HCT116 (cell line): Measurements from ENCODE around the gene TRIM65. TPM values are rescaled to one million over a fixed set of nuclear protein-coding genes. Genes with fewer than 3 reads are reported as not detected.
"Not testable (repeated sequence)": the region's sequence is repeated elsewhere in the genome, so short reads cannot be mapped to it uniquely, and the experiment has no call there.

ENCODE experiments used
- ATAC-seq: fragments of 200-7000 bp; cut with Tn5 transposase; 2 replicates; pipeline ENCODE4 v1.9.1; 2020; ENCODE audit warnings: mild to moderate bottlenecking, moderate library complexity
- BruUV-seq: library from RNA; stranded (reverse); fragments of 400-500 nt; replicated peaks from 2 replicates; lab custom pipeline; 2021; lab: Mats Ljungman, UMichigan
- CTCF ChIA-PET: fragments of 300-600 bp; sonication (Branson Sonifier 250); formaldehyde crosslinking; loops from one replicate; lab custom pipeline; 2021; ENCODE audit warnings: antibody characterized with exemption; lab: Charles Lee
- POLR2A ChIA-PET: fragments of 300-600, 350-600 bp; sonication (Branson Sonifier 250); formaldehyde crosslinking; loops from one replicate; lab custom pipeline; 2021; ENCODE audit warnings: antibody characterized with exemption; lab: Charles Lee
- RAD21 ChIA-PET, 2 experiments: fragments of 300-600 bp; sonication (Branson Sonifier 250); formaldehyde crosslinking; loops; one replicate each; lab custom pipeline; 2023; ENCODE audit warnings: low total read pairs in 2 of 2; ENCODE audit not compliant: uncharacterized antibody in 2 of 2, unreplicated experiment in 2 of 2, low non-redundant PET in 1 of 2; lab: Charles Lee
- DNase-seq: peaks from one replicate; pipeline ENCODE4 v3.0.0-alpha.2; 2010; ENCODE audit warnings: low read depth, low spot score
- H2AFZ ChIP-seq: fragments of 200-600 bp; shearing (Covaris generic), sonication (generic); 2 replicates; pipeline ENCODE4 v1.6.1; 2017; ENCODE audit warnings: low read depth, mixed run types, mixed read lengths, antibody characterized with exemption, low read length; ENCODE audit not compliant: poor library complexity, severe bottlenecking
- H3K27ac ChIP-seq: 2 replicates; pipeline ENCODE4 v1.5.1; 2012; ENCODE audit warnings: low read depth, low read length
- H3K27me3 ChIP-seq: fragments of 200-600 bp; sonication (generic); 2 replicates; pipeline ENCODE4 v1.6.1; 2016; ENCODE audit warnings: mixed run types, low read length, mixed read lengths; ENCODE audit not compliant: insufficient read depth
- H3K36me3 ChIP-seq, 2 experiments: fragments of 200-500 bp in 1 of 2; fragments of 200-600 bp in 1 of 2; sonication (Bioruptor generic) in 1 of 2; sonication (generic) in 1 of 2; 2 replicates each; pipeline versions ENCODE4 v1.5.1 to v1.6.1; 2014 to 2016; ENCODE audit warnings: low read length in 2 of 2, inconsistent platforms in 1 of 2, mixed read lengths in 1 of 2, mixed run types in 1 of 2; ENCODE audit not compliant: insufficient read depth in 2 of 2, control insufficient read depth in 1 of 2
- H3K4me1 ChIP-seq, 2 experiments: fragments of 200-600 bp in 1 of 2; sonication (generic) in 1 of 2; 2 replicates each; pipeline versions ENCODE4 v1.5.1 to v1.6.1; 2012 to 2017; ENCODE audit warnings: low read length in 2 of 2, inconsistent platforms in 1 of 2, mild to moderate bottlenecking in 1 of 2, mixed read lengths in 1 of 2, mixed run types in 1 of 2, moderate library complexity in 1 of 2; ENCODE audit not compliant: insufficient read depth in 2 of 2, control insufficient read depth in 1 of 2
- H3K4me2 ChIP-seq: fragments of 200-600 bp; sonication (generic); 2 replicates; pipeline ENCODE4 v1.6.1; 2017; ENCODE audit warnings: mixed run types, low read length, mixed read lengths
- H3K4me3 ChIP-seq, 2 experiments: fragments of 200-600 bp in 1 of 2; sonication (generic) in 1 of 2; replicated peaks in 1 of 2; 2 replicates each; pipeline ENCODE4 v1.5.1; 2011 to 2016; ENCODE audit warnings: low read length in 2 of 2, control low read depth in 1 of 2, low read depth in 1 of 2, mild to moderate bottlenecking in 1 of 2, mixed read lengths in 1 of 2, mixed run types in 1 of 2
- H3K79me2 ChIP-seq: fragments of 200-600 bp; sonication (generic); 2 replicates; pipeline ENCODE4 v1.6.1; 2017; ENCODE audit warnings: mild to moderate bottlenecking, mixed run types, low read length, moderate library complexity, mixed read lengths; ENCODE audit not compliant: insufficient read depth
- H3K9ac ChIP-seq: fragments of 200-600 bp; sonication (generic); 2 replicates; pipeline ENCODE4 v1.6.1; 2016; ENCODE audit warnings: low read length, mixed read lengths
- H3K9me2 ChIP-seq: fragments of 200-600 bp; sonication (generic), shearing (Covaris generic); 2 replicates; pipeline ENCODE4 v1.6.1; 2017; ENCODE audit warnings: mixed run types, mild to moderate bottlenecking, moderate library complexity; ENCODE audit not compliant: insufficient read depth
- H3K9me3 ChIP-seq, 2 experiments: fragments of 200-500 bp in 1 of 2; fragments of 200-600 bp in 1 of 2; sonication (Bioruptor generic) in 1 of 2; sonication (generic) in 1 of 2; 2 replicates each; pipeline ENCODE4 v1.6.1; 2014 to 2017; ENCODE audit warnings: low read length in 2 of 2, mixed read lengths in 2 of 2, inconsistent platforms in 1 of 2, low read depth in 1 of 2, mild to moderate bottlenecking in 1 of 2, mixed run types in 1 of 2, moderate library complexity in 1 of 2; ENCODE audit not compliant: control insufficient read depth in 1 of 2, insufficient read depth in 1 of 2
- H4K20me1 ChIP-seq: fragments of 200-600 bp; sonication (generic), shearing (Covaris generic); 2 replicates; pipeline ENCODE4 v1.6.1; 2017; ENCODE audit warnings: mixed run types, mild to moderate bottlenecking, moderate library complexity; ENCODE audit not compliant: insufficient read depth
- CEBPB ChIP-seq: IDR thresholded peaks from 2 replicates; pipeline ENCODE4 v1.6.1; 2012; ENCODE audit warnings: low read depth
- EGR1 ChIP-seq: IDR thresholded peaks from 2 replicates; pipeline ENCODE4 v1.6.1; 2012; ENCODE audit warnings: low read depth
- ELF1 ChIP-seq: IDR thresholded peaks from 2 replicates; pipeline ENCODE4 v1.6.1; 2012; ENCODE audit warnings: low read depth, borderline replicate concordance
- POLR2A ChIP-seq: IDR thresholded peaks from 2 replicates; pipeline ENCODE4 v1.7.0; 2011; ENCODE audit warnings: borderline replicate concordance; ENCODE audit not compliant: insufficient read depth, insufficient read length; ENCODE audit errors: extremely low read depth
- RAD21 ChIP-seq: IDR thresholded peaks from 2 replicates; pipeline ENCODE4 v1.6.1; 2012; ENCODE audit warnings: low read depth, mild to moderate bottlenecking
- SP1 ChIP-seq: IDR thresholded peaks from 2 replicates; pipeline ENCODE4 v1.6.1; 2012; ENCODE audit warnings: low read depth
- YY1 ChIP-seq: IDR thresholded peaks from 2 replicates; pipeline ENCODE4 v1.6.1; 2011; ENCODE audit warnings: low read length, low read depth, moderate library complexity, mild to moderate bottlenecking; ENCODE audit not compliant: insufficient replicate concordance; ENCODE audit errors: extremely low read depth
- intact Hi-C: fragments of 100-400 bp; cut with micrococcal nuclease; formaldehyde crosslinking; loops from 2 replicates; pipeline ENCODE4 v1.10.0; 2022
- total RNA-seq: library from RNA; stranded (reverse); gene quantifications from one replicate; pipeline ENCODE4 v1.2.1, GENCODE V29; 2021; ENCODE audit not compliant: unreplicated experiment
- TF ChIP-seq, protein P1 (sequence below): IDR thresholded peaks from 2 replicates; pipeline ENCODE4 v1.6.1; 2012
- TF ChIP-seq, protein P2 (sequence below): IDR thresholded peaks from 2 replicates; pipeline ENCODE4 v1.6.1; 2012
- TF ChIP-seq, protein P3 (sequence below), 3 experiments: fragments of 200-600 bp in 1 of 3; sonication (generic) in 1 of 3; IDR thresholded peaks in 2 of 3; conservative IDR thresholded peaks in 1 of 3; 2 replicates each; pipeline ENCODE4 v1.5.1; 2012 to 2017; ENCODE audit warnings: low read depth in 2 of 3, low read length in 2 of 3, antibody characterized with exemption in 1 of 3, borderline replicate concordance in 1 of 3, control low read depth in 1 of 3, mild to moderate bottlenecking in 1 of 3, mixed read lengths in 1 of 3, mixed run types in 1 of 3, moderate library complexity in 1 of 3; ENCODE audit not compliant: insufficient read depth in 1 of 3
- TF ChIP-seq, protein P4 (sequence below): IDR thresholded peaks from 2 replicates; pipeline ENCODE4 v1.6.1; 2012; ENCODE audit warnings: low read depth

The TRIM65 gene
- total RNA-seq, 1 experiment from 2014 or later = 53.0 TPM

DNA sequence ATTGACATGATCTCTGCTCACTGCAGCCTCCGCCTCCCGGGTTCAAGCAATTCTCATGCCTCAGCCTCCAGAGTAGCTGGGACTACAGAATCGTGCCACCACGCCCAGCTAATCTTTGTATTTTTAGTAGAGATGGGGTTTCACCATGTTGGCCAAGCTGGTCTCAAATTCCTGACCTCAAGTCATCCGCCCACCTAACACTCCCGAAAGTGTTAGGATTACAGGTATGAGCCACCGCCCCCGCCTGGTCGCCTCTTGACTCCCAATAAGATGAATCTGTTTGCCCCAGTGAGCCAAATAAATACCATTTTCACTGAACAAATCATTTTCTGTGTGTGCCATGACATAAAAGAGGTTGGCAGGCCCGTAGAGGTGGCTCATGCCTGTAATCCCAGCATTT is 37.4 kb downstream of the TRIM65 start:
- CTCF ChIA-PET = interaction anchor here (0.8 to 4.9 kb wide), 5 partner anchors 12 to 46 kb away, joined by 3 to 52 read pairs (median 5); no protein-coding TSS in a partner anchor
- RAD21 ChIA-PET = not testable (repeated sequence)
- peak overlapping the region; percentile 17; the same call in 1 of the 2 replicates for H3K4me2 ChIP-seq

DNA sequence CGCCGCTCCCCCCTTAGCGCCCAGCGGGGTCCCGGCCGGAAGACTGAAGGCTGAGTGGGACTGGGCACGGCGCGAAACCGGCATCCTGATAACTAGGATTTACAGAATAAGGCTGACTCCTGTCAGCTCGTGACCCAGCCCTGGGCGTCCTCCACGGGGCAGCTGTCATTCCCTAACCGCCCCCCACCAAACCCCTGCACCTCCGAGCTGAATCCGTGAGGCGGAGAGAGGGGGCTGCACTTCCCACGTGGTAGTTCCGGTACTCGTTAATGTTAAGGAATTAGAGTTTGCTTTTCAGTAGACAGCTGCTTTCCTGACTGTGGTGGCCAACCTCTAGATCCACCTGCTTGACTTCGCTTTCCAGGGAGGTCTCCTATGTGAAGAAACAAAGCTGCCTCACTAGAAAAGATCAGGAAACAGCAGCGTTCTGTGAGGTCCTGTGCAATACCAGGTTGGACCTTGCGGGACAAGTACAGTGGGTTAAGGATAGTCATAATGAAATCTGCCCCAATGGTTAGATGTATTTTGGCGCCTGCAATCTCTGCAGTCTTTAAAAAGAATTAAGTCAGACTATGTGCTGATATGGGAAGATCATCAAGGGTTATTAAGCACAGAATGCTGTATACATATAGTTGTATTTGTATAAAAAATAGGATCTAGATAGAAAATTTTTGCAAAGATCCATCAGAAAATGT is 40.5 kb downstream of the TRIM65 start:
- no peaks in the 10 kb centered on the region for H3K27me3 ChIP-seq
- no peaks in the 10 kb centered on the region for H3K9me2 ChIP-seq
- H3K36me3 ChIP-seq = peaks cover under 1 to 4% of the 10 kb centered on the region in 2 experiments; a peak in 2 of 4 replicates
- TSS peak; percentile 88 for BruUV-seq
- ATAC-seq = peak; percentile 3; the same call in 1 of the 2 replicates
- H3K4me1 ChIP-seq = peaks cover 25 to 43% of the 10 kb centered on the region in 2 experiments
- RAD21 ChIA-PET = interaction anchor here (0.6 to 2.0 kb wide), 3 partner anchors 15 to 76 kb away, joined by 3 to 5 read pairs (median 3); a partner anchor contains a TSS
- CTCF ChIA-PET = interaction anchor here (0.8 to 4.3 kb wide), 8 partner anchors 8 to 92 kb away, joined by 3 to 57 read pairs (median 9); partner anchors contain the start of genes FBF1 and TRIM47
- peak overlapping the region; percentile 75 to 86 for H3K4me3 ChIP-seq
- H3K9ac ChIP-seq = peak overlapping the region; percentile 86
- H2AFZ ChIP-seq = peak overlapping the region; percentile 52
- POLR2A ChIA-PET = interaction anchor here (1.0 to 6.8 kb wide), 12 partner anchors 9 to 128 kb away, joined by 3 to 83 read pairs (median 7); partner anchors contain the start of genes MRPL38, TRIM47 and TRIM65
- DNase-seq = no peak
- H3K79me2 ChIP-seq = peaks cover 20% of the 10 kb centered on the region; the same call in 1 of the 2 replicates
- intact Hi-C loops = loop anchor here (10.0 kb wide), 1 partner anchor 181 kb away; no protein-coding TSS in a partner anchor
- no peaks in the 10 kb centered on the region for H4K20me1 ChIP-seq
- H3K27ac ChIP-seq = peak overlapping the region; percentile 87
- H3K9me3 ChIP-seq = no peaks in the 10 kb centered on the region
- peak overlapping the region; percentile 96 for H3K4me2 ChIP-seq
- TF ChIP-seq RAD21 (no peak; the same call in 1 of the 2 replicates), SP1 (no peak), ELF1 (no peak), POLR2A (peak; percentile 57), YY1 (no peak), EGR1 (no peak), CEBPB (no peak)
- TF ChIP-seq, protein P1, sequence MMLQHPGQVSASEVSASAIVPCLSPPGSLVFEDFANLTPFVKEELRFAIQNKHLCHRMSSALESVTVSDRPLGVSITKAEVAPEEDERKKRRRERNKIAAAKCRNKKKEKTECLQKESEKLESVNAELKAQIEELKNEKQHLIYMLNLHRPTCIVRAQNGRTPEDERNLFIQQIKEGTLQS = no peak
- TF ChIP-seq, protein P2, sequence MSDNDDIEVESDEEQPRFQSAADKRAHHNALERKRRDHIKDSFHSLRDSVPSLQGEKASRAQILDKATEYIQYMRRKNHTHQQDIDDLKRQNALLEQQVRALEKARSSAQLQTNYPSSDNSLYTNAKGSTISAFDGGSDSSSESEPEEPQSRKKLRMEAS = no peak
- TF ChIP-seq, protein P3, sequence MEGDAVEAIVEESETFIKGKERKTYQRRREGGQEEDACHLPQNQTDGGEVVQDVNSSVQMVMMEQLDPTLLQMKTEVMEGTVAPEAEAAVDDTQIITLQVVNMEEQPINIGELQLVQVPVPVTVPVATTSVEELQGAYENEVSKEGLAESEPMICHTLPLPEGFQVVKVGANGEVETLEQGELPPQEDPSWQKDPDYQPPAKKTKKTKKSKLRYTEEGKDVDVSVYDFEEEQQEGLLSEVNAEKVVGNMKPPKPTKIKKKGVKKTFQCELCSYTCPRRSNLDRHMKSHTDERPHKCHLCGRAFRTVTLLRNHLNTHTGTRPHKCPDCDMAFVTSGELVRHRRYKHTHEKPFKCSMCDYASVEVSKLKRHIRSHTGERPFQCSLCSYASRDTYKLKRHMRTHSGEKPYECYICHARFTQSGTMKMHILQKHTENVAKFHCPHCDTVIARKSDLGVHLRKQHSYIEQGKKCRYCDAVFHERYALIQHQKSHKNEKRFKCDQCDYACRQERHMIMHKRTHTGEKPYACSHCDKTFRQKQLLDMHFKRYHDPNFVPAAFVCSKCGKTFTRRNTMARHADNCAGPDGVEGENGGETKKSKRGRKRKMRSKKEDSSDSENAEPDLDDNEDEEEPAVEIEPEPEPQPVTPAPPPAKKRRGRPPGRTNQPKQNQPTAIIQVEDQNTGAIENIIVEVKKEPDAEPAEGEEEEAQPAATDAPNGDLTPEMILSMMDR (IDR thresholded peaks at IDR 0.05 in 2 of 3, conservative IDR thresholded peaks at IDR 0.05 in 1 of 3; ENCODE audit: borderline replicate concordance in 1 of 3, insufficient read depth in 1 of 3, low read depth in 2 of 3, low read length in 2 of 3) = peak in 2 of 3 experiments; percentile 5 to 35; a peak in 2 of 6 replicates
- TF ChIP-seq, protein P4, sequence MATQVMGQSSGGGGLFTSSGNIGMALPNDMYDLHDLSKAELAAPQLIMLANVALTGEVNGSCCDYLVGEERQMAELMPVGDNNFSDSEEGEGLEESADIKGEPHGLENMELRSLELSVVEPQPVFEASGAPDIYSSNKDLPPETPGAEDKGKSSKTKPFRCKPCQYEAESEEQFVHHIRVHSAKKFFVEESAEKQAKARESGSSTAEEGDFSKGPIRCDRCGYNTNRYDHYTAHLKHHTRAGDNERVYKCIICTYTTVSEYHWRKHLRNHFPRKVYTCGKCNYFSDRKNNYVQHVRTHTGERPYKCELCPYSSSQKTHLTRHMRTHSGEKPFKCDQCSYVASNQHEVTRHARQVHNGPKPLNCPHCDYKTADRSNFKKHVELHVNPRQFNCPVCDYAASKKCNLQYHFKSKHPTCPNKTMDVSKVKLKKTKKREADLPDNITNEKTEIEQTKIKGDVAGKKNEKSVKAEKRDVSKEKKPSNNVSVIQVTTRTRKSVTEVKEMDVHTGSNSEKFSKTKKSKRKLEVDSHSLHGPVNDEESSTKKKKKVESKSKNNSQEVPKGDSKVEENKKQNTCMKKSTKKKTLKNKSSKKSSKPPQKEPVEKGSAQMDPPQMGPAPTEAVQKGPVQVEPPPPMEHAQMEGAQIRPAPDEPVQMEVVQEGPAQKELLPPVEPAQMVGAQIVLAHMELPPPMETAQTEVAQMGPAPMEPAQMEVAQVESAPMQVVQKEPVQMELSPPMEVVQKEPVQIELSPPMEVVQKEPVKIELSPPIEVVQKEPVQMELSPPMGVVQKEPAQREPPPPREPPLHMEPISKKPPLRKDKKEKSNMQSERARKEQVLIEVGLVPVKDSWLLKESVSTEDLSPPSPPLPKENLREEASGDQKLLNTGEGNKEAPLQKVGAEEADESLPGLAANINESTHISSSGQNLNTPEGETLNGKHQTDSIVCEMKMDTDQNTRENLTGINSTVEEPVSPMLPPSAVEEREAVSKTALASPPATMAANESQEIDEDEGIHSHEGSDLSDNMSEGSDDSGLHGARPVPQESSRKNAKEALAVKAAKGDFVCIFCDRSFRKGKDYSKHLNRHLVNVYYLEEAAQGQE = no peak

More for the DNA sequence above, 37.4 kb downstream of the TRIM65 start:
- not testable (repeated sequence) for H3K36me3 ChIP-seq, H3K9me3 ChIP-seq, DNase-seq, H3K27me3 ChIP-seq, H3K79me2 ChIP-seq, H3K27ac ChIP-seq, H4K20me1 ChIP-seq, H2AFZ ChIP-seq, BruUV-seq, H3K9ac ChIP-seq, H3K4me3 ChIP-seq, ATAC-seq, H3K9me2 ChIP-seq
- POLR2A ChIA-PET = interaction anchor here (0.8 to 6.8 kb wide), 5 partner anchors 16 to 81 kb away, joined by 3 to 83 read pairs (median 4); partner anchors contain the start of gene TRIM47
- peaks cover 25 to 41% of the 10 kb centered on the region in 2 experiments for H3K4me1 ChIP-seq
- peak; percentile 68 for TF ChIP-seq EGR1
- intact Hi-C loops = loop anchor here (10.0 kb wide), 1 partner anchor 185 kb away; no protein-coding TSS in a partner anchor
